Body of pancreas (tissue), 4 donors: ENCODE results near the gene KRTAP10-1.

Source experiments
- POLR2A ChIP-seq, 3 donors: fragments of 450-650 bp; IDR thresholded peaks; one replicate each; pipeline ENCODE4 v1.6.1; 2016; ENCODE audit warnings: antibody characterized with exemption in 3 of 3, mild to moderate bottlenecking in 2 of 3
- TF ChIP-seq, protein P1 (sequence below), 7 experiments: fragments of 450-650 bp in 4 of 7; fragments of 200-600 bp in 3 of 7; sonication (generic) in 3 of 7; IDR thresholded peaks; one replicate each; pipeline ENCODE4 v1.5.1; 2016 to 2019; ENCODE audit warnings: antibody characterized with exemption in 7 of 7

DNA sequence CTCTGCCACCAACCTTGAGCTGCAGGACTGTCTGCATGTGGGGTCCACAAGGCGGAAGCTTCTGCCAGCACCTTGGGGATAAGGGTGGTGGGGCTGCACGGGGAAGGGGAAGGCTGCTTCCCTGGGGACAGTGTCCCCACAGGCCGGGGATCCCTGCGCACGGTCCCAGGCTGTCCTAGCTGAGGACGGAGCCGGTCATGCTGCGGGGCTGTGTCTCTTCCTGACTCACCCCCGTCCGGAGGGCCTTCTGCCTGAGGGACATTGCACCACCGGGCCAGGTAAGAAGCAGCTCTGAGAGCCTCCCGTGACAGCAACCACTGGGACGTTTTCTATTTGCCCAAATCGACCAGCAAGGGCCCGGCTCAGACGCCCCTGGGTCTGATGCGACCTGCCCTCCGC, 29.9 kb downstream of the KRTAP10-1 start:
- no peak for TF ChIP-seq POLR2A (IDR thresholded peaks at IDR 0.05)
- TF ChIP-seq, protein P1, sequence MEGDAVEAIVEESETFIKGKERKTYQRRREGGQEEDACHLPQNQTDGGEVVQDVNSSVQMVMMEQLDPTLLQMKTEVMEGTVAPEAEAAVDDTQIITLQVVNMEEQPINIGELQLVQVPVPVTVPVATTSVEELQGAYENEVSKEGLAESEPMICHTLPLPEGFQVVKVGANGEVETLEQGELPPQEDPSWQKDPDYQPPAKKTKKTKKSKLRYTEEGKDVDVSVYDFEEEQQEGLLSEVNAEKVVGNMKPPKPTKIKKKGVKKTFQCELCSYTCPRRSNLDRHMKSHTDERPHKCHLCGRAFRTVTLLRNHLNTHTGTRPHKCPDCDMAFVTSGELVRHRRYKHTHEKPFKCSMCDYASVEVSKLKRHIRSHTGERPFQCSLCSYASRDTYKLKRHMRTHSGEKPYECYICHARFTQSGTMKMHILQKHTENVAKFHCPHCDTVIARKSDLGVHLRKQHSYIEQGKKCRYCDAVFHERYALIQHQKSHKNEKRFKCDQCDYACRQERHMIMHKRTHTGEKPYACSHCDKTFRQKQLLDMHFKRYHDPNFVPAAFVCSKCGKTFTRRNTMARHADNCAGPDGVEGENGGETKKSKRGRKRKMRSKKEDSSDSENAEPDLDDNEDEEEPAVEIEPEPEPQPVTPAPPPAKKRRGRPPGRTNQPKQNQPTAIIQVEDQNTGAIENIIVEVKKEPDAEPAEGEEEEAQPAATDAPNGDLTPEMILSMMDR (IDR thresholded peaks at IDR 0.05), result no peak
